Measurements from ENCODE around the gene CRYAA.

CRYAA gene

GRCh38 chr21:43193651-43194302 is 25.0 kb downstream of the CRYAA start:
- TF ChIP-seq CTCF (IDR thresholded peaks at IDR 0.05; ENCODE audit: low read depth, low read length): no peak

GRCh38 chr21:43194303-43195120 is 25.7 kb downstream of the CRYAA start:
- TF ChIP-seq CTCF (IDR thresholded peaks at IDR 0.05; ENCODE audit: low read depth, low read length): no peak
- H3K4me3 ChIP-seq (replicated peaks in 1 of 2; ENCODE audit: low read depth in 2 of 2, low read length in 2 of 2): no peak overlapping the region
- DNase-seq (ENCODE audit: low read depth in 2 of 2): no peak

More at GRCh38 chr21:43193651-43194302, 25.0 kb downstream of the CRYAA start:
- peak; percentile 85 to 92 for DNase-seq (ENCODE audit: low read depth in 2 of 2)
- no peak overlapping the region for H3K4me3 ChIP-seq (replicated peaks in 1 of 2; ENCODE audit: low read depth in 2 of 2, low read length in 2 of 2)

- peak; percentile 60 to 72 for DNase-seq (ENCODE audit: low read depth in 2 of 2)
- peak overlapping the region in 1 of 2 donors; percentile 24 for H3K4me3 ChIP-seq (replicated peaks in 1 of 2; ENCODE audit: low read depth in 2 of 2, low read length in 2 of 2)
- peak; percentile 1 for TF ChIP-seq CTCF (IDR thresholded peaks at IDR 0.05; ENCODE audit: low read depth, low read length)
Observed at GRCh38 chr21:43195121-43196021, 26.6 kb downstream of the CRYAA start.

- peak; percentile 46 to 62 for DNase-seq (ENCODE audit: low read depth in 2 of 2)
- no peak for TF ChIP-seq CTCF (IDR thresholded peaks at IDR 0.05; ENCODE audit: low read depth, low read length)
- no peak overlapping the region for H3K4me3 ChIP-seq (replicated peaks in 1 of 2; ENCODE audit: low read depth in 2 of 2, low read length in 2 of 2)
Observed at GRCh38 chr21:43196826-43197225, 28.0 kb downstream of the CRYAA start.

GRCh38 chr21:43198376-43198775 is 29.6 kb downstream of the CRYAA start:
- no peak for TF ChIP-seq CTCF (IDR thresholded peaks at IDR 0.05; ENCODE audit: low read depth, low read length)
- H3K4me3 ChIP-seq (replicated peaks in 1 of 2; ENCODE audit: low read depth in 2 of 2, low read length in 2 of 2): no peak overlapping the region
- DNase-seq (ENCODE audit: low read depth in 2 of 2): no peak

- DNase-seq (ENCODE audit: low read depth in 2 of 2): no peak
- TF ChIP-seq CTCF (IDR thresholded peaks at IDR 0.05; ENCODE audit: low read depth, low read length): no peak
- no peak overlapping the region for H3K4me3 ChIP-seq (replicated peaks in 1 of 2; ENCODE audit: low read depth in 2 of 2, low read length in 2 of 2)
Observed at GRCh38 chr21:43201491-43201890, 32.7 kb downstream of the CRYAA start.

Measured in cardiac fibroblast (primary cell).